DMS79 (cell line): ENCODE results near the gene OTOG.
"Not testable (repeated sequence)": the region's sequence is repeated elsewhere in the genome, so short reads cannot be mapped to it uniquely, and the experiment has no call there.

Source experiments
- DNase-seq: peaks from one replicate; lab custom pipeline; 2025; lab: John Stamatoyannopoulos, UW

Gene OTOG

DNA sequence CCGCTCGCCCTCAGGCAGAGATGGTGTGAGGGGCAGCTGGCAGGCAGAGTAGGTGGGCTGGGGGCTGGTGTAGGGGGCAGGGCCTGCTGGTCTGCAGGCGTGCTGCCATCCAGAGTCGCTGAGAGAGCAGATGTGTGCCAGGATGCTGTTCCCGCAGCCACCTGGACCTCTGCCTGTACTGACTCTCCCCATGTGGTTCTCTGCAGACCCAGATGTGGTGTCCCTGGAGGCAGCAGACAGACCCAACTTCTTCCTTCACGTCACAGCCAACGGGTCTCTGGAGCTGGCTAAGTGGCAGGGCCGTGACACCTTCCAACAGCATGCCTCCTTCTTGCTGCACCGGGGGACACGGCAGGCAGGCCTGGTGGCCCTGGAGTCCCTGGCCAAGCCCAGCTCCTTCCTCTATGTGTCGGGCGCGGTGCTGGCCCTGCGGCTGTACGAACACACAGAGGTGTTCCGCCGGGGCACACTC lies 58.6 kb downstream of the OTOG start:
- no peak for DNase-seq

GRCh38 chr11:17606233-17607082 lies 59.4 kb downstream of the OTOG start:
- no peak for DNase-seq

- DNase-seq, result no peak
Observed at GRCh38 chr11:17607083-17607429, 60.0 kb downstream of the OTOG start.

GRCh38 chr11:17607591-17608570 lies 60.8 kb downstream of the OTOG start:
- no peak for DNase-seq

DNA sequence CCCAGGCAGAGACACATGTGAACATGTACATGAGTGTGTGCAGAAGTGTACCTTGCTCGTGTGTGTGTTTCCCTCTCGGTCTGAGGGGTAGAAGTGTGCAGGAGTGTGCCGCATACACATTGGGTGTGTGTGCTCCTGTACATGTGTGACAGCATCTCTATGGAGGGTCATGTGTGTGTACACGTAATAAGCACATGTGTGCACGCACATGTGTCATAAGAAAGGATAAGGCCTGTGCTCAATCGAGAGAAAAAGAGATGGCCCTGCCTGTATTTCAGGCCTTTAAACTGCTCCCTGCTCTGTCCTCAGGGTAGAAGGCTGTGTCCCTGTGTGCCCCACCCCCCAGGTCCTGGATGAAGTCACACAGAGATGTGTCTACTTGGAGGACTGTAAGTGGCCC lies 61.8 kb downstream of the OTOG start:
- no peak for DNase-seq

DNA sequence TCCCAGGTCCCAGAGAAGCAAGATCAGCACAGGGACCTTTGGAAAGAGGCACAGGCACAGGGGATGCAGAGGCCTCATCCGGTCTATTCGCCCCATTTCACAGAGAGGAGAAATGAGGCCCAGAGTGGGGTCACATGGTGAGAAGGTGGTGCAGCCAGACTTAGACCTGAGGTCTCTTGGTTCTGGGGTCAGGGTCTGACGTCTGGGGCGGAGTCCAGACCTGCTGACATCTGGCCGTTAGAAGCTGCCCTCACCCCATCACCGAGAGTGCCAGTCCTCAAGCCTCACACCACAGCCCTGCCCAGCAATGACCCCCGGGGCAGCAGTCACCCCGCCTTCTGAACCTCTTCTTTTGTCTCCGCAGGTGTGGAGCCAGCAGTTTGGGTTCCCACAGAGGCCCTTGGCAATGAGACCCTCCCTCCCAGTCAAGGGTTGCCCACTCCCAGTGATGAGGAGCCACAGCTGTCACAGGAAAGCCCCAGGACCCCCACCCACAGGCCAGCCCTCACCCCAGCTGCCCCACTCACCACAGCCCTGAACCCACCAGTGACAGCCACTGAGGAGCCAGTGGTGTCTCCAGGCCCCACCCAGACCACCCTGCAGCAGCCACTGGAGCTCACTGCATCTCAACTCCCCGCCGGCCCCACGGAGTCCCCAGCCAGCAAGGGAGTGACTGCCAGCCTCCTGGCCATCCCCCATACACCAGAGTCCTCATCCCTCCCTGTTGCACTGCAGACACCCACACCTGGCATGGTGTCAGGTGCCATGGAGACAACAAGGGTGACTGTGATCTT lies 62.4 kb downstream of the OTOG start:
- no peak for DNase-seq

DNA sequence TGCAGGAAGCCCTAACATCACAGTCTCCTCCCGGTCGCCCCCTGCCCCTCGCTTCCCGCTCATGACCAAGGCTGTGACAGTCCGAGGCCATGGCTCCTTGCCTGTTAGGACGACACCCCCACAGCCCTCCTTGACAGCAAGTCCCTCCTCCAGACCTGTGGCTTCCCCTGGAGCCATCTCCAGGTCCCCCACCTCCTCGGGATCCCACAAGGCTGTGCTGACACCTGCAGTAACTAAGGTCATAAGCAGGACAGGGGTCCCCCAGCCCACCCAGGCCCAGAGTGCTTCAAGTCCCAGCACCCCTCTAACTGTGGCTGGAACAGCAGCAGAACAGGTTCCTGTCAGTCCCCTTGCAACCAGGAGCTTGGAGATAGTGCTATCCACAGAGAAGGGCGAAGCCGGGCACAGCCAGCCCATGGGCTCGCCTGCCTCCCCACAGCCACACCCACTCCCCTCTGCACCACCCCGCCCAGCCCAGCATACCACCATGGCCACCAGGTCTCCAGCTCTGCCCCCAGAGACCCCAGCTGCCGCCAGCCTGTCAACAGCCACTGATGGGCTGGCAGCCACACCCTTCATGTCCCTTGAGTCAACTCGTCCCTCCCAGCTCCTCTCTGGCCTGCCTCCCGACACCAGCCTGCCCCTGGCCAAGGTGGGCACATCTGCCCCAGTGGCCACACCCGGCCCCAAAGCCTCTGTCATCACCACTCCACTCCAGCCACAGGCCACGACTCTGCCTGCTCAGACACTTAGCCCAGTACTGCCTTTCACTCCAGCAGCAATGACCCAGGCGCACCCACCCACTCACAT lies 63.2 kb downstream of the OTOG start:
- DNase-seq, result no peak

DNA sequence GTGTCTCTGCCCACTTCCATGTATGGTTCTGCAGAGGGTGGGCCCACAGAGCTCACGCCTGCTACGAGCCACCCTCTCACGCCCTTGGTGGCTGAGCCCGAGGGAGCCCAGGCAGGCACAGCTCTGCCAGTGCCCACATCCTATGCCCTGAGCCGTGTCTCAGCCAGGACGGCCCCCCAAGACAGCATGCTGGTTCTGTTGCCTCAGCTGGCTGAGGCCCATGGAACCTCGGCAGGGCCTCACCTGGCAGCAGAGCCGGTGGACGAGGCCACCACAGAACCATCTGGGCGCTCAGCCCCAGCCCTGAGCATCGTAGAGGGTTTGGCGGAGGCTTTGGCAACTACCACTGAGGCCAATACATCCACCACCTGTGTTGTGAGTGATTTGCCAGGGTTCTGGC lies 64.0 kb downstream of the OTOG start:
- no peak for DNase-seq

DNA sequence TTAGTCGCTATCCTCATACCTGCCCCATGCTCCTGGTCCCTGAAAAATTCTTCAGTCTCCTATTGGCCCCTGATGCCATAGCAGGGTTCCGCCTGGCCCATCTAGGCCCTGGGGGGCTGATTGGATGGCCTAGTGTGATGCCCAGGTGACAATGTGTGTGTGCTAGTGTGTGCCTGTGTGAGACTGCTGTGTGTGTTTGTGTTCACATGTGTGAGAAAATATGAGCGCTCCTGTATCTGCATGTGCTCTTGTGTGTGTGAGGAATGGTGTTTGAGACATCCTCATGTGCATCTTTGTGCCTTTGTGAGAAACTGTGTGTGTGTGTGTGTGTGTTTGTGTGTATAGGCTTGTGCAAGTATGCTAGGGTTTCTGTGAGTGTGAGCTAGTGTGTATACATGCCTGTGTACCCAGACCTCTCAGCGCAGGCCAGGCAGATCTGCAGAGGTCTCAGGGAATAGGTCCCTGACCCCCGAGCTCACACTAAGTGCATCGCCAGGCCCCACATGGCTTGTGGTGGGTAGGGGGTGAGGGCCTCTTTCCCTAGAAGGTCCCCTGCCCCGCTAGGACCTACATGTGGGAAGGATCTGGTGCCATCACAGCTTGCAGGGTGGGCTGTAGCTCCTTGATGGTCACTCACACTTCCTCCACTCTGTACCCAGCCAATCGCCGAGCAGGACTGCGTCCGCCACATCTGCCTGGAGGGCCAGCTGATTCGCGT lies 64.6 kb downstream of the OTOG start:
- DNase-seq, result no peak

DNA sequence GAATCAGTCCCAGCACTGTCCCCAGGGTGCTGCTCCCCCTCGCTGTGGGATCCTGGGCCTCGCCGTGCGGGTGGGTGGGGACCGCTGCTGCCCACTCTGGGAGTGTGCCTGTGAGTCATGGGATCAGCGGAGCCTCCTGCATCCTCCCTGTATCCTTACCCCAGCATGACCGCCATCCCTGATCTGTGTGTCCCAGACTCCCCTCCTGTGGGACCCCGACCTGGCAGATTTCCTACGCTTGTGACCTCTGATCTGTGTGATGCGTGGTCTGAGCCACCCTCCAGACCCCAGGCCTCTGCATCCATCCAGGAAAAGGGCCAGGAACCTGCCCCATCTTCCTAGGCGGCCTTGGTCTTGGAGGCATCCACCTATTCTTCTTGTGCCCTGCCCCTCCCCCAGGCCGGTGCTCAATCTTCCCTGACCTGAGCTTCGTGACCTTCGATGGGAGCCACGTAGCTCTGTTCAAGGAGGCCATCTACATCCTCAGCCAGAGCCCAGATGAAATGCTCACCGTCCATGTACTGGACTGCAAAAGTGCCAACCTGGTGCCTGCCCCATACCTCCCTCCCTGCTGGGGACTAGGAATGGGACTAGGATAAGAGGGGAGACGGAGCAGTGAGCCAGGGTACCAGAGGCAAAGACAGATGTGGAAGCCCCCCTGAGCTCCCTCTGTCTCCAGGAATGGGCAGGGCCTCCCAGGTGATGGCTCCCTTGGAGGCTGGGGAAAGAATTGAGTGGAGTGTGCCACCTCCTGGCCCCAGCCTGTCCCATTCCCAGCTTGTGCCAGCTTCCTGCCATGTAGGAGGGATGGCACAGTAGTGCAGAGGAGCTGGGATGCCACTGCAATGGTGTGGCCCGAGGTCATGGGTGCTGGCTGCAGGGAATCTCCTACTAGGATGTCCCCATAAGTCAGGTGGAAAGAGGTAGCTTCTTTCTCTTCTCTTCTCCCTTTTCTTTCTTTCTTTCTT lies 65.4 kb downstream of the OTOG start:
- no peak for DNase-seq

DNA sequence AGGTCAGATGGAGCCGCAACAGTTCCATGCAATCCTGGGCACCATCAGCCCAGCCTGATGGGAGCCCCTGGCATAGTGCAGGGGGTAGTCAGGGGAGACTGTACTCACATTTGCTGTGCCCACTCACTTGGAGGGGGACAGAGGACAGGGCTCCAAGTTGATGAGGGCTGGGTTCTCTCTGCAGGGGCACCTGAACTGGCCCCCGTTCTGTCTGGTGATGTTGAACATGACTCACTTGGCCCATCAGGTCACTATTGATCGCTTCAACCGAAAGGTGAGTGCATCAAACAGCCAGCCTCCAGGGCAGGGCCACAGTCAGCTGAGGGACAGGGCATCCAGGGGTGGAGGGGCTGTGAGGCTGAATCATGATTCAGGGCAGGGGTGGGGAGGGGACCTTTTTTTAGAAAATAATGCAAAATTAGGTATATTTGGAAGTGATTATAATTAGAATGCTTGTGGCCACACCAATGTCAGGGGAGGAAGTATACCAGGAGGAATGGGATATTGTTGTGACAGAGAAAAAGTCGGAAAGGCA lies 66.4 kb downstream of the OTOG start:
- DNase-seq, result no peak

GRCh38 chr11:17613983-17614382 lies 66.9 kb downstream of the OTOG start:
- DNase-seq, result no peak

DNA sequence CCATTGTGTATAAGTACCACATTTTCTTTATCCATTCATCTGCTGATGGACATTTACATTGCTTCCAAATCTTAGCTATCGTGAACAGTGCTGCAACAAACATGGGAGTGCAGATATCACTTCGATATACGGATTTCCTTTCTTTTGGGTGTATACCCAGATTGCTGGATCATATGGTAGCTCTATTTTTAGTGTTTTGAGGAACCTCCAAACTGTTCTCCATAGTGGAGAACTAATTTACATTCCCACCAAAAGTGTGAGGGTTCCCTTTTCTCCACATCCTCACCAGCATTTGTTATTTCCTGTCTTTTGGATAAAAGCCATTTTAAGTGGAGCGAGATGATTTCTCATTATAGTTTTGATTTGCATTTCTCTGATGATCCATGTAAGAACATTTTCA lies 75.7 kb downstream of the OTOG start:
- DNase-seq, result not testable (repeated sequence)

GRCh38 chr11:17629113-17629512 lies 82.1 kb downstream of the OTOG start:
- DNase-seq, result no peak

DNA sequence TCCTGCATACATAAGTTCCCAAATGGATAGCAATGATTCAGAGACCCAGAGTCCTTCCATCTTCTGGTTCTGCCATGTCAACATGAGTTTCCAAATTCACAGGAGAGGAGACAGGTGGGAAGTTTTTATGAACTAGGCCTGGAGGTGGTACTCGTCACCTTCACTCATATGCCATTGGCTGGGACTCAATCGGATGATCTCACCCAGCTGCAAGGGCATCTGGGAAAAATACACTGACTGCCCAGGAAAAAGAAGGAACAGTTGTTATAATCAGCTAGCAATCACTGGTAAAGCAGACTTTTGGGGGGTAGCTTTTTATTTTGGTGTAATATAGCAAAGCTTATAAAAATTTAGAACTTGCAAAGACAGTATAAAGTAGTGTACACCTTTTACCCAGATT lies 83.9 kb downstream of the OTOG start:
- DNase-seq, result no peak

DNA sequence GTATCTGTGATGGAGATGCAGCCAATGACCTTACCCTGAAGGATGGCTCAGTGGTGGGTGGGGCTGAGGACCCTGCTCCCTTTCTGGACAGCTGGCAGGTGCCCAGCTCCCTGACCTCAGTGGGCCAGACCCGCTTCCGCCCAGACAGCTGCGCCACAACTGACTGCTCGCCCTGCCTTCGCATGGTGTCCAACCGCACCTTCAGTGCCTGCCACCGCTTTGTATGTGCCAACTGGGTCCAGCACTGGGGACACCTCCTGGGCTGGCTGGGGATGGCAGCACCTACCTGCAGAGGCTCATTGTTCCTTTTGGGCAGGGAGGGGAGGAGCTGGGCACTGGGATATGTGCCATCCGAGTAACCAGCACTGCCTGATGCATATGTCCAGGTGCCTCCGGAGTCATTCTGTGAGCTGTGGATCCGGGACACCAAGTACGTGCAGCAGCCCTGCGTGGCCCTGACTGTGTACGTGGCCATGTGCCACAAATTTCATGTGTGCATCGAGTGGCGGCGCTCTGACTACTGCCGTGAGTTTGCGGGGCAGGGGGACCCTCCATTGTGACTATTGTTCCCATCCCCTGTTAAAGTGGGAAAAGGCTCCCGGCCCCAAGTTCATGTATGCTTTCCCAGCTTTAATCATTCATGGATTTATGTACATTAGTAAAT lies 84.8 kb downstream of the OTOG start:
- no peak for DNase-seq

DNA sequence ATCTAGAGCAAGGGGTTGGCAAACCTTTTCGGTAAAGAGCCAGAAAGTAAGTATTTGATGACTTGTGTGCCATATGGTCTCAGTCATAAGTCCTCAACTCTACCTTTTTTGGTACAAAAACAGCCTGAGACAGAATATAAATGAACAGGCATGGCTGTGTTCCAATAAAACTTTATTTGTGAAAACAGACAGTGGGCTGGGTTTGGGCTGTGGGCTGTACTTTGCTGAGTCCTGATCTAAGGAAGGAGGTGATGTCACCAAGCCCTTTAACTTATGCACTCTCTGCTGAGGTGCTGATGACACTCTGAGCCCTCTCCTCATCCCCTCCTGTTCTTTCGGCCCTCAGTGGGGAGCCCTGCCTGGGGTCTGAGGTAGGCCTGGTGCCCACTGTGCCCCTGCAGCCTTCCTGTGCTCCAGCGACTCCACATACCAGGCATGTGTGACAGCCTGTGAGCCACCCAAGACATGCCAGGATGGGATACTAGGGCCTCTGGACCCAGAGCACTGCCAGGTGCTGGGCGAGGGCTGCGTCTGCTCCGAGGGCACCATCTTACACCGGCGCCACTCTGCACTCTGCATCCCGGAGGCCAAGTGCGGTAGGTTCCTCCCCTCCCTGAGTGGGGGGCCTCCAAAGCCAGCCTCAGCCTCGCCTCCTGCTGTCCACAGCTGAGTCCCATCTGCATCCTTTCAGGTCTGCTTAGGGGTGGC lies 86.4 kb downstream of the OTOG start:
- DNase-seq, result no peak
